ENCODE data around the gene KCNK10. TPM values are rescaled to one million over a fixed set of nuclear protein-coding genes. Genes with fewer than 3 reads are reported as not detected.
A peak's percentile ranks its signal among the peaks of the same experiment; 100 is the strongest.

KCNK10 gene
- total and polyA plus RNA-seq, 2 experiments from 2014 or later = not detected

DNA sequence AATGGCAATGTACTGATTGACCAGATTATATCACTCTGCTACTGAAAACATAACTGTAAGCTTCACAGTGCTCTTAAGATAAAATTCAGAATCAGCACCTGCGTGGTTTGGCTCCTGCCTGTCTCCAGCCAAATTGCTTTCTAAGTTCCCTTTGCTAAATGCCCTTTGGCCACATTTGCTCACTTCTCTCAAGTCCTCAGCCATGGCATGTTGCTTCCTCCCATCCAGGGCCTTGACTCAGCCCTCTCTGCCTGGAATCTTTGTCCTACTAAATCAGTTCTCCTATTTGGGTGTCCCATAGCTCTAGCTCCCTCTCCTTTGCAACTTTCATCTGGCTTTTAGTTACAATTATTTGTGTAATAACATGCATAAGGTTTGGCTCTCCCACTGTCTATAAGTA is 71.4 kb downstream of the KCNK10 start:
- Histone ChIP-seq H3K4me3 (no peak overlapping the region), H3K27me3 (peaks cover 4% of the 10 kb centered on the region), H3K36me3 (no peaks in the 10 kb centered on the region), H3K9me3 (ENCODE audit: low read depth) (no peaks in the 10 kb centered on the region), H3K4me1 (ENCODE audit: low read depth) (no peaks in the 10 kb centered on the region), H3K27ac (no peak overlapping the region)
- TF ChIP-seq, protein P1, sequence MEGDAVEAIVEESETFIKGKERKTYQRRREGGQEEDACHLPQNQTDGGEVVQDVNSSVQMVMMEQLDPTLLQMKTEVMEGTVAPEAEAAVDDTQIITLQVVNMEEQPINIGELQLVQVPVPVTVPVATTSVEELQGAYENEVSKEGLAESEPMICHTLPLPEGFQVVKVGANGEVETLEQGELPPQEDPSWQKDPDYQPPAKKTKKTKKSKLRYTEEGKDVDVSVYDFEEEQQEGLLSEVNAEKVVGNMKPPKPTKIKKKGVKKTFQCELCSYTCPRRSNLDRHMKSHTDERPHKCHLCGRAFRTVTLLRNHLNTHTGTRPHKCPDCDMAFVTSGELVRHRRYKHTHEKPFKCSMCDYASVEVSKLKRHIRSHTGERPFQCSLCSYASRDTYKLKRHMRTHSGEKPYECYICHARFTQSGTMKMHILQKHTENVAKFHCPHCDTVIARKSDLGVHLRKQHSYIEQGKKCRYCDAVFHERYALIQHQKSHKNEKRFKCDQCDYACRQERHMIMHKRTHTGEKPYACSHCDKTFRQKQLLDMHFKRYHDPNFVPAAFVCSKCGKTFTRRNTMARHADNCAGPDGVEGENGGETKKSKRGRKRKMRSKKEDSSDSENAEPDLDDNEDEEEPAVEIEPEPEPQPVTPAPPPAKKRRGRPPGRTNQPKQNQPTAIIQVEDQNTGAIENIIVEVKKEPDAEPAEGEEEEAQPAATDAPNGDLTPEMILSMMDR (IDR thresholded peaks at IDR 0.05; ENCODE audit: low read depth, low read length) = no peak
- DNase-seq (ENCODE audit: low read depth in 1 of 2, low spot score in 1 of 2) = no peak

DNA sequence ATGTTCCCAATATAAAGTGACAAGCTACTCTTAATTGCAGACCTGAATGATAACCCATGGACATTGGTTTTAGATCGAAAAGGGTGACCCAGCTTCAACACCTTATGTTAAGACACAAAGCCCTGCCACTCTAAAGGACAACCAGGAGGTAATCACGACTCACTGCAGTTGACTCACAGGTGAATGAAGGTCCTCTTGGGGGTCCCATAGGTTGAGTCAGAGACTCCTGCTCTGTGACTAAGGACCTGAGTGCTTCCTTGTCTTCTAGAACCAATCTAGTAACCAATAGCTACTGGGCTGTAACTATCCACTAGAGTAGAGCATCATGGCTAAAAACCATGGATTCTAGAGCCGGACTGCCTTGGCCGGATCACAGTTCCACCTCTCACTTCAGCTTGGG is 73.8 kb downstream of the KCNK10 start:
- TF ChIP-seq, protein P1 (IDR thresholded peaks at IDR 0.05; ENCODE audit: low read depth, low read length) = no peak
- Histone ChIP-seq H3K27me3 (peaks cover 8% of the 10 kb centered on the region), H3K27ac (no peak overlapping the region), H3K36me3 (no peaks in the 10 kb centered on the region), H3K4me1 (ENCODE audit: low read depth) (no peaks in the 10 kb centered on the region), H3K9me3 (ENCODE audit: low read depth) (no peaks in the 10 kb centered on the region), H3K4me3 (no peak overlapping the region)
- no peak for DNase-seq (ENCODE audit: low read depth in 1 of 2, low spot score in 1 of 2)

- TF ChIP-seq, protein P1 (IDR thresholded peaks at IDR 0.05; ENCODE audit: low read depth, low read length) = no peak
- Histone ChIP-seq H3K36me3 (no peaks in the 10 kb centered on the region), H3K27ac (no peak overlapping the region), H3K4me3 (no peak overlapping the region), H3K9me3 (ENCODE audit: low read depth) (no peaks in the 10 kb centered on the region), H3K27me3 (peaks cover 8% of the 10 kb centered on the region), H3K4me1 (ENCODE audit: low read depth) (no peaks in the 10 kb centered on the region)
- peak in 1 of 2 donors; percentile 78 for DNase-seq (ENCODE audit: low read depth in 1 of 2, low spot score in 1 of 2)
These were observed 74.5 kb downstream of the KCNK10 start for GRCh38 chr14:88248606-88249005.

DNA sequence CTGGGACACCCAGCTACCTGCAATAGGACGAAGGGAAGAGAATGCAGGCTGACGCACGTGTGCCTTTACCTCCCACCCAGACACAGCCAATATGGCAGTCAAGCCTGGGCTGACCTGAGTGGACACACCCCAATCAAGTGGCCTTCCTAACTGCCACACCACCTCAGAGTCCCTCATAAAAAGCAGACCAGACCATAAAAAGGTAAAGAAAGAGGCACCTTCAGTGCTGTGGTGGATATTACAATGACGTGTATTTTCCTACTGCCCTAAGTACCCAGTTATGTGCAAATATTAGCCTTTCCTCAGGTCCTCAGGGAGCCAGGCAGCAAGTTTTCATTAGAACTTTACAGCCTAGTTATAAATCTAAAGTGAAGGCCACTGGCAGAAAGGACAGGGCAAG is 75.8 kb downstream of the KCNK10 start:
- Histone ChIP-seq H3K4me1 (ENCODE audit: low read depth) (no peaks in the 10 kb centered on the region), H3K27ac (no peak overlapping the region), H3K27me3 (peaks cover 10% of the 10 kb centered on the region), H3K9me3 (ENCODE audit: low read depth) (no peaks in the 10 kb centered on the region), H3K36me3 (no peaks in the 10 kb centered on the region), H3K4me3 (no peak overlapping the region)
- no peak for DNase-seq (ENCODE audit: low read depth in 1 of 2, low spot score in 1 of 2)
- TF ChIP-seq, protein P1 (IDR thresholded peaks at IDR 0.05; ENCODE audit: low read depth, low read length) = no peak

GRCh38 chr14:88245321-88245720 is 77.7 kb downstream of the KCNK10 start:
- Histone ChIP-seq H3K36me3 (no peaks in the 10 kb centered on the region), H3K4me3 (no peak overlapping the region), H3K27me3 (peaks cover 12% of the 10 kb centered on the region), H3K9me3 (ENCODE audit: low read depth) (no peaks in the 10 kb centered on the region), H3K4me1 (ENCODE audit: low read depth) (no peaks in the 10 kb centered on the region), H3K27ac (no peak overlapping the region)
- TF ChIP-seq, protein P1 (IDR thresholded peaks at IDR 0.05; ENCODE audit: low read depth, low read length) = no peak
- DNase-seq (ENCODE audit: low read depth in 1 of 2, low spot score in 1 of 2) = no peak

DNA sequence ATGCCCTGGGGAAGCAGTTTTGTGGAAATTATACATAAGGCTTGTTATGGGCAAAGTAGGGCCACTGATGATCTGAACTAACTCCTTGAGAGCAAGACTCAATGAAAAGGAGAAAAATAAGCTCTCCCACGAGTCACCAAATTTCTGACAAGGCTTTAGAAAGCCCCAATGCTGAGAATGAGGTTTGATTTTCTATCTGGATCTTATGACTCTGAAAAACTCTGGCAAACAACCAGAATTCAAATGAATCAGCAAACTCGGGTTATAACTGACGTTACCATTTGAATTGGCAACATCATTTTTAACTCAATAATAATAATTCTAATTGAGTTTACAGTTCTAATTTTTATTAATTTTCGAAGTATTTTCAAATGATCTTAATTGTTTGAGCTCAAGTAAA is 79.1 kb downstream of the KCNK10 start:
- H3K27ac ChIP-seq = no peak overlapping the region
- H3K4me1 ChIP-seq (ENCODE audit: low read depth) = no peaks in the 10 kb centered on the region
- TF ChIP-seq, protein P1 (IDR thresholded peaks at IDR 0.05; ENCODE audit: low read depth, low read length) = no peak
- DNase-seq (ENCODE audit: low read depth in 1 of 2, low spot score in 1 of 2) = no peak
- peaks cover 14% of the 10 kb centered on the region for H3K27me3 ChIP-seq
- no peaks in the 10 kb centered on the region for H3K9me3 ChIP-seq (ENCODE audit: low read depth)
- H3K36me3 ChIP-seq = no peaks in the 10 kb centered on the region
- H3K4me3 ChIP-seq = no peak overlapping the region
